Kidney epithelial cell (primary cell): Measurements from ENCODE around the gene RASL11B. TPM values are rescaled to one million over a fixed set of nuclear protein-coding genes. Genes with fewer than 3 reads are reported as not detected.

ENCODE experiments used
- DNase-seq: peaks from one replicate; pipeline ENCODE4 v3.0.0-alpha.2; 2010; ENCODE audit warnings: low read depth
- H3K27me3 ChIP-seq: 2 replicates; pipeline ENCODE4 v1.6.0; 2011; ENCODE audit warnings: low read length; ENCODE audit not compliant: control insufficient read depth, insufficient read depth
- H3K36me3 ChIP-seq: 2 replicates; pipeline ENCODE4 v1.5.1; 2011; ENCODE audit warnings: low read length; ENCODE audit not compliant: control insufficient read depth, insufficient read depth
- H3K4me3 ChIP-seq: 2 replicates; pipeline ENCODE4 v1.5.1; 2011; ENCODE audit warnings: low read depth, mild to moderate bottlenecking, control low read depth, low read length
- total RNA-seq: library from RNA; depleted of rRNA; stranded (reverse); fragments of >200 nt; gene quantifications from 2 replicates; pipeline ENCODE4 v1.2.3, GENCODE V29; 2015
- TF ChIP-seq, protein P1 (sequence below): IDR thresholded peaks from 2 replicates; pipeline ENCODE4 v1.5.1; 2011; ENCODE audit warnings: mild to moderate bottlenecking, moderate library complexity, low read length, control low read depth, inconsistent platforms; ENCODE audit not compliant: insufficient read depth, poor library complexity, severe bottlenecking

The RASL11B gene
- total RNA-seq, 1 donor from 2014 or later, result 0.67 TPM

GRCh38 chr4:52836678-52837077 is 25.4 kb upstream of the RASL11B start:
- H3K4me3 ChIP-seq, result no peak overlapping the region
- TF ChIP-seq, protein P1, sequence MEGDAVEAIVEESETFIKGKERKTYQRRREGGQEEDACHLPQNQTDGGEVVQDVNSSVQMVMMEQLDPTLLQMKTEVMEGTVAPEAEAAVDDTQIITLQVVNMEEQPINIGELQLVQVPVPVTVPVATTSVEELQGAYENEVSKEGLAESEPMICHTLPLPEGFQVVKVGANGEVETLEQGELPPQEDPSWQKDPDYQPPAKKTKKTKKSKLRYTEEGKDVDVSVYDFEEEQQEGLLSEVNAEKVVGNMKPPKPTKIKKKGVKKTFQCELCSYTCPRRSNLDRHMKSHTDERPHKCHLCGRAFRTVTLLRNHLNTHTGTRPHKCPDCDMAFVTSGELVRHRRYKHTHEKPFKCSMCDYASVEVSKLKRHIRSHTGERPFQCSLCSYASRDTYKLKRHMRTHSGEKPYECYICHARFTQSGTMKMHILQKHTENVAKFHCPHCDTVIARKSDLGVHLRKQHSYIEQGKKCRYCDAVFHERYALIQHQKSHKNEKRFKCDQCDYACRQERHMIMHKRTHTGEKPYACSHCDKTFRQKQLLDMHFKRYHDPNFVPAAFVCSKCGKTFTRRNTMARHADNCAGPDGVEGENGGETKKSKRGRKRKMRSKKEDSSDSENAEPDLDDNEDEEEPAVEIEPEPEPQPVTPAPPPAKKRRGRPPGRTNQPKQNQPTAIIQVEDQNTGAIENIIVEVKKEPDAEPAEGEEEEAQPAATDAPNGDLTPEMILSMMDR, result no peak
- H3K36me3 ChIP-seq, result no peaks in the 10 kb centered on the region
- DNase-seq, result no peak
- no peaks in the 10 kb centered on the region for H3K27me3 ChIP-seq

- TF ChIP-seq, protein P1, result no peak
- Histone ChIP-seq H3K27me3 (no peaks in the 10 kb centered on the region), H3K36me3 (no peaks in the 10 kb centered on the region), H3K4me3 (no peak overlapping the region)
- peak; percentile 79 for DNase-seq
These were observed 24.2 kb upstream of the RASL11B start for GRCh38 chr4:52837716-52838558.

GRCh38 chr4:52838729-52839586 is 23.2 kb upstream of the RASL11B start:
- no peaks in the 10 kb centered on the region for H3K36me3 ChIP-seq
- no peaks in the 10 kb centered on the region for H3K27me3 ChIP-seq
- TF ChIP-seq, protein P1, result no peak
- no peak overlapping the region for H3K4me3 ChIP-seq
- DNase-seq, result no peak

DNA sequence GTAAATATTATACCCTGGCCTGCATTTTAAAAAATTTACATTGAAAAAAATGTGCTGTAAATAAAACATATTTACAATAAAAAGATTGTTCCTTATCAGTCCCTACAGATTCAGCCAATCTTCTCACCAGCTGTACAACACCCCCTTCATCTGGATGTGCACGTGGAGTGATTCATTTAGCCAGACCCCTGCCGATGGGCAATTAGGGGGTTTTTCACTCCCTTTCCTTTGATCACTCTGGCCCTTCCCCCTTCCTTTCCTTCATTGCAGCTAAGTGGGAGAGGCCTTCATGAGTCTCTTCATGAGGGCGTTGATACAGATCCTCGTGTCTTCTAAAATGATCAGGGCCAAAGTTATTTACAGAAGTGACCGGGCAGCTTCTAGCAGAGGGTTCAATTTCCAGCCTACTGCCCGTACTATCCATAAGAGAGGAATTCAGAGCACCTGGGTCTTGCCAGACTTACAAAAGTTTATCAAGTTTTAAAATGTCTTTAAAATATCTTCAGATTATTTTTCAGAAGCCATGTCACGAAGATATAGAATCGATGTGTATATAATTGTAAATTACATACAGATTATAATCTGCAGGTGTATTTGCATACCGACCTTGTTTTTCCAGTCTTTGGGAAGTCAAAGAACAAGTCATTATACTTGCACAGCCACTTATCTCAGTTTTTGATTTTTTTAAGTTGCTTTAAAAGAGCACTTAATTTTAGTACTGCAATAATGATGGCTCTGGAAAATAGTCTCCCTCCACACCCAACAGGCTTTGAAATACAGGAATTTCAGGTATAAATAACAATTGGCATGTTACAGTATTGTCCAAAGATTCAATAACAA is 21.4 kb upstream of the RASL11B start:
- Histone ChIP-seq H3K4me3 (no peak overlapping the region), H3K36me3 (no peaks in the 10 kb centered on the region), H3K27me3 (no peaks in the 10 kb centered on the region)
- TF ChIP-seq, protein P1, result no peak
- DNase-seq, result no peak

- TF ChIP-seq, protein P1, result no peak
- no peak for DNase-seq
- Histone ChIP-seq H3K4me3 (no peak overlapping the region), H3K27me3 (no peaks in the 10 kb centered on the region), H3K36me3 (no peaks in the 10 kb centered on the region)
These were observed 20.2 kb upstream of the RASL11B start for GRCh38 chr4:52841682-52842456.
